RPMI7951 (cell line): ENCODE results near the gene MECR. TPM values are rescaled to one million over a fixed set of nuclear protein-coding genes. Genes with fewer than 3 reads are reported as not detected.

Source experiments
- DNase-seq: peaks from one replicate; pipeline ENCODE4 v3.0.0-alpha.2; 2012; ENCODE audit warnings: low read depth
- total RNA-seq: library from RNA; depleted of rRNA; stranded (reverse); fragments of >200 nt; shearing (Covaris generic); gene quantifications from 2 replicates; pipeline ENCODE4 v1.2.3, GENCODE V29; 2014; rRNA removed

The MECR gene, protein sequence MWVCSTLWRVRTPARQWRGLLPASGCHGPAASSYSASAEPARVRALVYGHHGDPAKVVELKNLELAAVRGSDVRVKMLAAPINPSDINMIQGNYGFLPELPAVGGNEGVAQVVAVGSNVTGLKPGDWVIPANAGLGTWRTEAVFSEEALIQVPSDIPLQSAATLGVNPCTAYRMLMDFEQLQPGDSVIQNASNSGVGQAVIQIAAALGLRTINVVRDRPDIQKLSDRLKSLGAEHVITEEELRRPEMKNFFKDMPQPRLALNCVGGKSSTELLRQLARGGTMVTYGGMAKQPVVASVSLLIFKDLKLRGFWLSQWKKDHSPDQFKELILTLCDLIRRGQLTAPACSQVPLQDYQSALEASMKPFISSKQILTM
- total RNA-seq: 32.7 and 34.0 TPM in 2 replicates

DNA sequence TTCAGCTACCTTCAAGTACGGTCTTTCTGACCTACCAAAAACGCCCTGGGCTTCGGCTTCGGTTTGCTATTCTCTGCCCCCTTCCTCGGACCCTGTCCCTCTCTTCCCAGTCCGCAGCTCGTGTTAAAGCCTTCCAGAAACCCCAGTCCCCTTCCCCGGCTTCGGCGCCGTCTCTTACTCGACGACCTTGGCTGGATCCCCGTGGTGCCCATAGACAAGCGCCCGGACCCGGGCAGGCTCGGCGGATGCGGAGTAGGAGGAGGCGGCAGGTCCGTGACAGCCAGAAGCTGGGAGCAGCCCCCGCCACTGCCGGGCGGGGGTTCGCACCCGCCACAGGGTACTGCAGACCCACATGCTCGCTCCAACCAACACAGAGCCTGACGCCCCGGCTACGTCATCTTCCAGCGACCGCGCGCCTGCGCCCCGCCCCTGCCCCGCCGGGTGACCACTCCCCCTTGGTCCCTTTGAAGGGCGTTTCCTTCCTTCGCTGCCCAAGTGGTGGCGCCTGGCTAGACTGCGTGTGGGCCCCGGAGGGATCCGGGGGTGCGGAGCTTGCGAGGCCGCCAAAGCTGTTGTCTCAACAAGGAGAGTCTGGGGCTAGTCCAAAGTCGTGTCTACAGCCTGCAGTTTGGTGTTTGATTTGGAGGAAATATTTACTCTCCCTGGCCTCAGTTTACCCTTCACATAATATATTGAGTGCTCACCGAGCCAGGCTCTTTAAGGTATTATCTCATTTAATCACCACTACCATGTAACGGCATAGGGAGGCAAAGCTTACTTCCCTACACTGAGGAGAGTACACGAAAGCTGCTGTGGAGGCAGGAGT is at the start of gene MECR:
MECR (minus strand) TSS at position 382 of the 826 bp plus-strand sequence; CDS start at position 354, 28 bp downstream.
- DNase-seq: peak; percentile 89

DNA sequence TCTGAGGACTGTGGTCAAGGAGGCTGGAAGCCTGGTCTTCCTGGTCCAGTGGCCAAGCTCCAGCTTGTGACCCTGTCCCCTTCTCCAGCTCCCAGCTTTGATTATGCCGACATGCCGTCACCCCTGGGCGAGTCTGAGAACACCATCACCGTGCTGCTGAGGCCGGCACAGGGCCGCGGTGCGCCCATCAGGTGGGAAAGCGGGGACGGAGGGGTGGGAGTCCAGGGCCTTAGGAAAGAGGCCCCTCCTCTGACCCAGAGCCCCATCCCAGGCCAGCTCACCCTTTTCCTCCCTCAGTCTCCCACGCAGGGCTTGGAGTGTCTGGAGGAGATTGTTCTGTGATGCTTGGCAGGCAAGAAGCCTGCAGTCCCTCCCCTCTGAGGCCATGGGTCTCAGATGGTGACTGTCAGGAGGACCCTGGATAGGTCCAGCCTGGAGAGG is 49.2 kb upstream of the MECR start:
- DNase-seq: no peak

DNA sequence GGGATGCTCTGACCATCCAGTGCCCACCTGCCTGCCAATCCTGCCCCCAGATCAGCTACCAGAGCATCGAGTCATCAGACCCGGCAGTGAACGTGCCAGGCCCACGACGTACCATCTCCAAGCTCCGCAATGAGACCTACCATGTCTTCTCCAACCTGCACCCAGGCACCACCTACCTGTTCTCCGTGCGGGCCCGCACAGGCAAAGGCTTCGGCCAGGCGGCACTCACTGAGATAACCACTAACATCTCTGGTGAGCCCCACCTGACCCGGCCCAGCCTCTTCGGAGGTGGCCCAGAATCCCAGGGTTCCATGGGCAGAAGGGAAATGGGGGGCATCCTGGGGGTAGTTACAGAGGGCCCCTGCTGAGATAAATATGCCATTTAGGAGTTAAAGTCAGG is 48.7 kb upstream of the MECR start:
- DNase-seq: no peak

DNA sequence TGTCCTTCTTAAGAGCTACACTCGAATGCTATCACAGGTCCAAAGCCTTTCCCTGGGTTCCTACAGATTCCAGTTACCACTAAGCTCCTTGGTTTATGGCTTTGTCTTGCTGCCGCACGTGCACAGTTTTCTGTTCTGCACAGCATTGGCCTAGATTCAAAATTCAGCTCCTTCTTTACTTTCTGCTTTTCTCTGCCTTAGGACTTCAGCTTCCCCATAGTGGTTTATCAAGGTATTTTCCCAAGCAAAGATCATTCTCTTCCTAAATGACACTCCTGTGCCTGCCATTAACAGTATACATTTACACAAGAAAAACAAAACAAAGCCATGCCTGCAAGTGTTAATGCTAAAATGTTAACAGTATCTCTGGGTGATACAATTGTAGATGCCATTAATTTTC is 47.4 kb upstream of the MECR start:
- no peak for DNase-seq

DNA sequence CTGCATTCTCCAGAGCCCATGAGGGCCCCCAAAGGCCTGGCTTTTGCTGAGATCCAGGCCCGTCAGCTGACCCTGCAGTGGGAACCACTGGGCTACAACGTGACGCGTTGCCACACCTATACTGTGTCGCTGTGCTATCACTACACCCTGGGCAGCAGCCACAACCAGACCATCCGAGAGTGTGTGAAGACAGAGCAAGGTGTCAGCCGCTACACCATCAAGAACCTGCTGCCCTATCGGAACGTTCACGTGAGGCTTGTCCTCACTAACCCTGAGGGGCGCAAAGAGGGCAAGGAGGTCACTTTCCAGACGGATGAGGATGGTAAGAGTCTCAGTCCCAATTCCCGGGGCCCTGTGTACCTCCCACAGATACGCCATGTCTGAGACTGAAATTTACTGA is 44.7 kb upstream of the MECR start:
- DNase-seq: no peak

DNA sequence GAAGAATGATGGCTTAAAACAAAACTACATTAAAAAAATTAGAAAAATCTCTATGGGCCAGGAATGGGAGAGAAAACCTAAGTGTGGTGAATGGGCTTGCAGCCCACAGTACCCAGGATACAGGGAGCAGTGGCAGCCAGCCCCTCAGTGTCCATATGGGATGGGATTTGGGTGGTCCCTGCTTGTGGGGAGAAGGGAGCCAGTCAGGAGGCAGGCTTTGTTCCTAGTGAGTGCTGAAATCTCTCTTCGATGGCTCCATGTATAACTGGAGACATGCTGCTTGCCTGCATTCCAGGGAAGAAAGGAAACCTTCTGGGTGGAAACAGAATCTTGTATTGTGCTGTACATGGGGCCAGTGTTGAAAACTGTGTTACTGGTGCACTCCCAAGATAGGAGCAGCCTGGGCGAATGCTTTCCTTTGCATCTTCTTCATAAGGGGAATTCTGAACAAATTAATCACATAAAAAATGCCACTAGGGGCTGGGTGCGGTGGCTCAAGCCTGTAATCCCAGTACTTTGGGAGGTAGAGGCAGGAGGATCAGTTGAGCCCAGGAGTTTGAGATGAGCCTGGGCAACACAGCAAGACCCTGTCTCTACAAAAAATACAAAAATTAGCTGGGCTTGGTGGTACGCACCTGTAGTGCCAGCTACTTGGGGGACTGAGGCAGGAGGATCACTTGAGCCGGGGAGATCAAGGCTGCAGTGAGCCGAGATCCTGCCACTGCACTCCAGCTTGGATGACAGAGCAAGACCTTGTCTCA is 41.6 kb upstream of the MECR start:
- no peak for DNase-seq

DNA sequence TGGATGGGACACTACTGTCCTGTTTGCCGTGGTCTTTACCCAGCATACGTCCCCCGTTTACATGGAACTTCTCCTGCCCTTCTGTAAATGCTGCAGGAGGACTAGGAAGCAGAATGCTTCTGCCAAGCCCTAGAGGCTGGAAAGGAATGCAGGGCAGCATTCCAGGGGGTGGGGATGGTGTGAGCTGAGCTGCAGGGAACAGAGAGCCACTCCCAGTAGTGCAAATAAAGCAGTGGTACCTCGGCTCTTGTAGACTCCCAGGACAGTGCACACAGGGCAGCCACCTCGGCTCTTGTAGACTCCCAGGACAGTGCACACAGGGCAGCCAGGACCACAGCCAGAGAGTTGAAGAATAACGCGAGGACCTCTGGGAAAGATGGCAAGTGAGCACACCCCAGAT is 41.0 kb upstream of the MECR start:
- peak; percentile 72 for DNase-seq

DNA sequence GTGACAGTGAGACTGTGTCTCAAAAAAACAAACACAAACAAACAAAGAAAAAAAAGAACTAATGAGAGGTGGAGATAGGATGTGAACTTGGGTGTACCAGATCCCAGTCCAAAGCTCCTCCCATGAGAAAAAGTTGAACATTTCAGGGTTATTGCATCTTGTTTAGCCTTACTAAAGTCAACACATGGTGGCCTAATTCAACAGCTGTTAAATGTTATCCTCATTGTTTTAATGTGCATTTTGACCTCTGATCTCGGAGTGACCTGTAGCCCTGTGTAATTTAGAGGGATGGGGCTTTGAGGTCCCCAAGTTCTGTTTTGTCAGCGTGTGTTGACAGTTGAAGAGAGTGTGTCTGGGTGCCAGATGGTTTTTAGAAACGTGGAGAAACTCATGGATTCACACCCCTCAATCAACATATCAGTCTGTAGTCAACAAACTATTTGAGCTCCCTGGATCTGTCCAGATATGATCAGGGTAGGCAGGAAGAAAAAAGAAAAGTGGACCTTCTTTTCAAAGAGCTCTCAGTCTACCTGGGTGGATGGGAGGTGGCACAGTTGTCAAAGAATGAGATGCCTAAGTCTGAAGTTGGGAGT is 40.3 kb upstream of the MECR start:
- DNase-seq: no peak

DNA sequence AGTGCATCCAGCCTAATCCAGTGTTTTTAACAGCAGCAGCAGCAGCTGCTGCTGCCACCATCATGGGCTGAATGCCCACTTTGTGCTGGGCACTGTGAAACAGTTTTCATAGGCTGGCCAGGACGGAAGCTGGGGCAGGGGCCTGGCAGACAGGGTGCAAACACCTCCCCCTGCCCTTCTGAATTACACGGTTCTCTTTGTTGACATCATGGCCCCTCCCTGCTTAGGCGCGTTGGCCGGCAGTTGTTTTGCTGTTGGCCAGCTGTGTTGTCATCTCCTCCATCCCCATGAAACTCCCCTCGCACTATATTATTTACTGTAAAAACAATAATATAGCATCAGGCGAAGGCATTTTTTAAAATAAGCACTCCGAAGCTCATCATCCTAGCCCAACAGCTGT is 38.6 kb upstream of the MECR start:
- DNase-seq: no peak

DNA sequence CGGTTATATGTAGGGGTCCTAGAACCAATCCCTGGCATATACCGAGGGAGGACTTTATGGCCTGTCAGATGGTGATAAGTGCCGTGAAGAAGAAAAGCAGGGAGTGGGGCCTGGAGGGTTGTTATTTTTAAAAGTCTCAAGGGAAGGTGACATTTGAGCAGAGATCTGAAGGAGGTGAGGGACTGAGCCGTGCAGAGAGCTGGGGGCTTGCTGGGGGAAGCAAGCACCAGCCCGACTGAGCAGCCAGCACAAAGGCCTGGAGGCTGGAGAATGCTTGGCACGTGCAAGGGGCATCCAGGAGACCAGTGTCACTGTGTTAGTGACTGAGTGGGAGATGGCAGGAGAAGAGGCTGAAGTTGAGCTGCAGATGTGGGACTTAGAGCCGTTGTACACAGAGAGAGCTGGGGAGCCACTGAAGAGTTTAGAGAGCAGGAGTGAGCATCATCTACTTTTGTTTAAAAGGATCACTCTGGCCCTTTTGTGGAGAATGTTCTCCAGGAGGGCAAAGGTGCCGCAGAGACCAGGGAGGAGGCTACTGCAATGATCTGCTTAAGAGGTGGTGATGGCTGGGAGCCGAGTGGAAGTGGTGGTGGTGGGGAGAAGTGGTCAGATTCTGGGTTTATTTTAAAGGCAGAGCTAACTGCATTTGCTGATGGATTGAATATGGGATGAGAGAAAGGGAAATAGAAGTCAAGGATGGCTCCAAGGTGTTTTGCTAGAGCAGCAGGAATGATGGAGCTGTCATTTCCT is 36.8 kb upstream of the MECR start:
- no peak for DNase-seq

DNA sequence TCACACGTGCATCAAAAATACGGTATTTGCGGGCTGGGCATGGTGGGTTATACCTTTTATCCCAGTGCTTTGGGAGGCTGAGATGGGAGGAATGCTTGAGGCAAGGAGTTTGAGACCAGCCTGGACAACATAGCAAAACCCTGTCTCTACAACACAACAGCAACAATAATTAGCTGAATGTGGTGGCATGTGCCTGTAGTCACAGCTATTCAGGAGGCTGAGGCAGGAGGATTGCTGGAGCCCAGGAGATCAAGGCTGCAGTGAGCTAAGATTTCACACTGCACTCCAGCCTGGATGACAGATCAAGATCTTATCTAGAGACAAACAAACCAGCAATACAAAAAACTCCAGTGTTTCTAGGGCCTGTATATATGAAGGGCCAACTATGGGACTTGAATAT is 36.2 kb upstream of the MECR start:
- no peak for DNase-seq

DNA sequence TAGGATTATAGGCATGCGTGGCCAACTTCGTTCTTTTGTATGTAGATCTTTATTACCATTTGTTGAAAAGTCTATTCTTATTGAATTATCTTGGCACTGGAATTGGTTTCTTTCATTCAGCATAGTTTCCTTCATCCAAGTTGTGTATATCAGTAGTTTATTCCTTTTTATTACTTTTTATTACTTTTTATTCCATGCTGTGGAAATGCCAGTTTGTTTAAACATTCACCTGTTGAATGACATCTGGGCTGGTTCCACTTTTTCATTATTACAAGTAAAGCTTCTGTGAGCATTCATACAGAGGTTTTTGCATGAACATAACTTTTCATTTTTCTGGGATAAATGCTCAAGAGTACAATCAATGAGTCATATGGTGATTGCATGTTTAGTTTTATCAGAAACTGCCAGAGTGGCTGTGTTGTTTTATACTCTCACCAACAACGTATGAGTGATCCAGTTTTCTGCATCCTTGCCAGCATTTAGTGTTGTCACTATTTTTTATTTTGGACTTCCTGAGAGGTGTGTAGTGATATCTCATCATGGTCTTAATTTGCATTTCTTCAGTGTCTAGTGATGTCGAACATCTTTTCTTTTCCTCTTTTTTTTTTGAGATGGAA is 34.1 kb upstream of the MECR start:
- DNase-seq: peak; percentile 34

DNA sequence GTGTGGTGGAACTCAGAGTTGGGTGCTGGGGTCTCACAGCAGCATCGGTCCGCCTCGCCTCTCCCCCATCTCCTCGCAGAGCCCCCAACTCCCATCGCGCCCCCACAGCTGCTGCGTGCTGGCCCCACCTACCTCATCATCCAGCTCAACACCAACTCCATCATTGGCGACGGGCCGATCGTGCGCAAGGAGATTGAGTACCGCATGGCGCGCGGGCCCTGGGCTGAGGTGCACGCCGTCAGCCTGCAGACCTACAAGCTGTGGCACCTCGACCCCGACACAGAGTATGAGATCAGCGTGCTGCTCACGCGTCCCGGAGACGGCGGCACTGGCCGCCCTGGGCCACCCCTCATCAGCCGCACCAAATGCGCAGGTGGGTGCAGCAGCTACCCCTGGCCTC is 29.8 kb upstream of the MECR start:
- no peak for DNase-seq

DNA sequence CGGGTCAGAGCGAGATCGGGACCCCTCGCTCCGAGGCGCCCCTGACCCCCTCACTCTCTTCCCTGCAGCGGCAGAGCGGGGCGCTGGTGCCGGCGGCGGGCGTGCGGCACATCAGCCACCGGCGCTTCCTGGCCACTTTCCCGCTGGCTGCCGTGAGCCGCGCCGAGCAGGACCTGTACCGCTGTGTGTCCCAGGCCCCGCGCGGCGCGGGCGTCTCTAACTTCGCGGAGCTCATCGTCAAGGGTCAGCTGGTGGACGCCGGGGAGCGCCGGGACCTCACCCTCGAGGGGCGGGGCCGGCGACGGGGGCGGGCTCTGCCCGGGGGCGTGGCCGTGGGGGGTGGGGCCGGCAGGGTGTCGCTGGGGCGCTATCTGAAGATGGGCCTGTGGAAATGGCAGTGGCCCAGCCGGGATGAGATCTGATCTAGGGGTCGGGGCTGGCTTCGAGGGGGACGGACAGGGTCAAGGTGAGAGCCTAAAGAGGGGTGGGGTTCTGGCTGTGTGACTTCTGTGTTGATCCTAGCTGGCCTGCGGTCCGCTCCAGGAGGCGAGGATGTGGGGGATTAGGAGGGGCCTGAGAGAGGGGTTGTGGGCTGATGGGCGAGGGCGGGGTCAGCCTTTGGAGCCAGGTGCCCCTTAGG is 29.2 kb upstream of the MECR start:
- peak; percentile 59 for DNase-seq

DNA sequence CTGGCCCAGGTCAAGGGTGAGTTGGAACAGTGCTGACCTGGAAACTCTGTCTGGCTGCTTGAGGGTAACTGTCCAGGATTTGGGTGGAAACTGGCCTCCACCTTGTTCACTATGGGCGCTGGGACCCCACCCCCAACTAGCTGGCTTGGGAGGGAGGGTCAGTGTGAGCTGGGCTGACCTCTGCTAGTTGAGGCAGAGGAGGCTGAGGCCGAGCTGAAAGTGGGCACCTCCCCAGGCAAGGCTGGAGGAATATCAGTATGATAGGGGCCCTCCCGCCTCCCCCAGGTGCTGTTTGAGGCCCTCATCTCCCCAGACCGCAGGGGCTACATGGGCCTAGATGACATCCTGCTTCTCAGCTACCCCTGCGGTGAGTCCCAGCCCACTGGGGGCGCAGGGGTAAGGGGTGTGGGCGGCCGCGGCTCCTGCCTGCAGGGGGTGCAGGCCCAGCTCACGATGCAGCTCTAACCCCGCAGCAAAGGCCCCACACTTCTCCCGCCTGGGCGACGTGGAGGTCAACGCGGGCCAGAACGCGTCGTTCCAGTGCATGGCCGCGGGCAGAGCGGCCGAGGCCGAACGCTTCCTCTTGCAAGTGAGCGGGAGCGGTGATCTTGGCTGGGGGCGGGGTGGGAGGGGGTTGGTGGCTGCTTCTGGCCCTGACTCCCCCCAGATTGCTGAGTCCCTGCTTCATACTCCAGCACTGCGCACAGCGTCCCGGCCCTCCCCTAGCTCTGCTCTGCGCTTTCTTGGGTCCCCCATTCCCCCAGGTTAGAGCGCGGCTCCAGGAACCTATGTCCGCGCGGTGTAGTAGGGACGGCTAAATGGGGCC is 28.5 kb upstream of the MECR start:
- DNase-seq: no peak

DNA sequence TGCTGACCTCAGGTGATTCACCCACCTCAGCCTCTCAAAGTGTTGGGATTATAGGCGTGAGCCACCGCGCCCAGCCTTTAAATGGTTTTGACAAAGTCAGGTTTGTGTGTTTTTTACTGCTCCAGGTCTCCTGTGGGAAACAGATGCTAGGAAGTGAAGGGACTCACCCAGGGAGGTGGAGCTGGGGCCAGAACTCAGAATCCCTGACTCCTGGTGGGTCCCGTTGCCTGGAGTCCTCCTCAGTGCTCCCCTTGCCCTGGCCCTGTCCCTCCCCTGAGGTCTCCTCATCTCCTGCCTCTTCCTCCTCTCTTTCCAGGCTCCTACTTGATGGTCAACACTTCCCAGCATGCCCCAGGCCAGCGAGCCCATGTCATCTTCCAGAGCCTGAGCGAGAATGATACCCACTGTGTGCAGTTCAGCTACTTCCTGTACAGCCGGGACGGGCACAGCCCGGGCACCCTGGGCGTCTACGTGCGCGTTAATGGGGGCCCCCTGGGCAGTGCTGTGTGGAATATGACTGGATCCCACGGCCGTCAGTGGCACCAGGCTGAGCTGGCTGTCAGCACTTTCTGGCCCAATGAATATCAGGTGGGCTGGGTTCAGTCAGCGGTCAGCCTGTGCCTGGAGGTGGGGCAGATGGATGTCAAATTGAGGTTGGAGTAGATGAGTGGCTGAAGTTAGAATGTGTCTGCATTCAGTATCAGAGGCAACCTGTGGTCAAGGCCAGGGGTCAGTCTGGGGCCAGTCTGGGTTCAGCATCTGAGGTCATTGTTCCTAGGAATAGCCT is 27.6 kb upstream of the MECR start:
- no peak for DNase-seq

DNA sequence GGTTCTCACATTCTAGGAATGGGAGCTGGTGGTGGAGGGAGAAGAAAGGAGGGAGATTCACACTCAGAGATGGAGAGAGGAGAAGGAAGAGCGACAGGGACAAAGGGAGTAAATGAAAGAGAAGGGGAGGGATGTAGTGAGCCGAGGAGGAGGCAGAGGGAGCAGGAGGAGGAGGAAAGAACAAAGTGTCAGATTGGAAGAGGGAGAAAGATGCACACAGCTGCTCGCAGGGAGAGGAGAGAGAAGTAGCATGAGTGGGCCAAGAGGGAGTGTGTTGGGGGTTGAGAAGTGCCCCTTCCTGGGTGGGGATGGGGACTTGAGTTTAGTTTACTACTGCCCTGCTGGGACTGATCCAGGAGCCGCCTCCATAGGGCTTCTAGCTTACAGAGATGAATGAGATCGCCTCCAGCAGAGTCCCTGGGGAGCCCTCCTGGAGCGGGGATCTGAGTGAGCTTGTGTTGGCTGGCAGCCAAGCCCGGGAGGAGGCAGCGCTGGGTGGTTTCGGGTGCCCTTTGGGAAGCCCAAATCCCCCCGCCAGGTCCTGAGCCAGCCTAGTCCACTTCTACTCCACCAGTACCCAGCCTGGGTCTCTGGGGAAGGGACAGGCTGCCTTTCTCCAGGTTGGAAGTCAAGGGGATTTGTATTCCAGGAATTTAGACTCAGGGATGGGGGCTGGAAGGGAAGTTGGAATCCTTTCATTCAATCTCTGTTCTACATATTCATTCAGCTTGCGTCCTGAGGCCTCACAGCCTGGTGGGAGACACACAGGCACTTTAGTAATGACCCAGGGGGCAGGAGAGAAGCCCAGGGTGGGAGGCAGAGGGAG is 26.5 kb upstream of the MECR start:
- DNase-seq: peak; percentile 62

DNA sequence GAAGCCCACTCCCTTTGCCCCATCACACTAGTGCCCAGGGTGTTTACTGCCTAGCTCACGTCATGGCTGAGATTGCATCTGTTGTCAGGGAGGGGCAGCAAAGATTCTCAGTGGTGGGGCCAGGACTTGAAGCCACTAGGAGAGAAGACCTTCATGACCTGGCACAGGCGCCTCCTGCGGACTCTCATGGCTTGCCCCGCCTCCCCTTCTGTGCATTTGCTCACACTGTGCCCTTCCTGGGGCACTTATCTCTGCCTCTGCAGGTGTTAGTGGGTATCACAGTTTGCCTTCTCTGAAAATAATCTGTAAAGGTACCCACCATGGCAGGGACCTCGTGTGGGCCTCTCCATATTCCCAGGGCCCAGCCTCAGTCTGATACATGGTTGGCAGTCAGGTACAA is 25.7 kb upstream of the MECR start:
- no peak for DNase-seq
